ENCODE data around the gene CCNQ. TPM values are rescaled to one million over a fixed set of nuclear protein-coding genes. Genes with fewer than 3 reads are reported as not detected.
A peak's percentile ranks its signal among the peaks of the same experiment; 100 is the strongest.

Gene CCNQ
- total RNA-seq, 2 experiments from 2014 or later, result 17.5 to 24.7 TPM

GRCh38 chrX:153623310-153624029, 24.5 kb upstream of the CCNQ start:
- H3K36me3 Mint-ChIP-seq, result no peaks in the 10 kb centered on the region
- DNase-seq, result no peak
- H3K27ac Mint-ChIP-seq, result no peak overlapping the region
- CTCF ChIA-PET, result interaction anchor here (0.8 kb wide), 1 partner anchor 14 kb away, joined by 3 read pairs; no protein-coding TSS in a partner anchor
- H3K4me1 Mint-ChIP-seq, result no peaks in the 10 kb centered on the region
- no peaks in the 10 kb centered on the region for H3K9me3 Mint-ChIP-seq (ENCODE audit: low read depth)
- no peak for ATAC-seq
- no peak overlapping the region for H3K4me3 Mint-ChIP-seq
- peaks cover 4% of the 10 kb centered on the region for H3K27me3 Mint-ChIP-seq

GRCh38 chrX:153622661-153623309, 23.8 kb upstream of the CCNQ start:
- Mint-ChIP-seq H3K27ac (no peak overlapping the region), H3K4me1 (no peaks in the 10 kb centered on the region), H3K27me3 (peaks cover 10% of the 10 kb centered on the region), H3K4me3 (no peak overlapping the region), H3K9me3 (ENCODE audit: low read depth) (no peaks in the 10 kb centered on the region), H3K36me3 (no peaks in the 10 kb centered on the region)
- DNase-seq (no peak), ATAC-seq (no peak)
- CTCF ChIA-PET, result no interaction called here

- H3K36me3 Mint-ChIP-seq, result no peaks in the 10 kb centered on the region
- H3K27me3 Mint-ChIP-seq, result peaks cover 16% of the 10 kb centered on the region
- H3K4me1 Mint-ChIP-seq, result no peaks in the 10 kb centered on the region
- H3K27ac Mint-ChIP-seq, result no peak overlapping the region
- no peak for ATAC-seq
- no peak overlapping the region for H3K4me3 Mint-ChIP-seq
- CTCF ChIA-PET, result no interaction called here
- H3K9me3 Mint-ChIP-seq (ENCODE audit: low read depth), result no peaks in the 10 kb centered on the region
- DNase-seq, result no peak
Measured at GRCh38 chrX:153621949-153622598, 23.1 kb upstream of the CCNQ start.

DNA sequence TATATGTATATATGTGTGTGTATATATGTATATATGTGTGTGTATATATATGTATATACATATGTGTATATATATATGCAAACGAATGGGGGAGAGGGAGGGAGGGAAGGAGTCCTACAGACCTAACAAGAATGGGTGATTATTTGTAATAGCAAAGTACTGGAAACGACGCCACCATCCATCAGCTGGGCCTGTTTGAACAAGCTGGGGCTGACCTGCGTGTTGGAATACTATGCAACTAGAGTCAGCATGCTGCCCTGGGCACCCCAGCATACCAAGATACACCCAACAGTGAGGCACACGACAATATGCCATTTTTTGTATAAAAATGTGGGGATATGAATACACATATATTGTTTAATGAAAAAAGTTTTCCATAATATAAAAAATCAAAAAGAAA, 21.6 kb upstream of the CCNQ start:
- Mint-ChIP-seq H3K4me3 (no peak overlapping the region), H3K27me3 (peaks cover 24% of the 10 kb centered on the region), H3K9me3 (ENCODE audit: low read depth) (no peaks in the 10 kb centered on the region), H3K36me3 (no peaks in the 10 kb centered on the region), H3K4me1 (no peaks in the 10 kb centered on the region), H3K27ac (no peak overlapping the region)
- no peak for DNase-seq
- no peak for ATAC-seq
- CTCF ChIA-PET, result no interaction called here

- CTCF ChIA-PET, result interaction anchor here (1.0 to 1.3 kb wide), 2 partner anchors 60 to 76 kb away, joined by 3 to 4 read pairs; no protein-coding TSS in a partner anchor
- Mint-ChIP-seq H3K27me3 (peaks cover 28% of the 10 kb centered on the region), H3K27ac (no peak overlapping the region), H3K36me3 (no peaks in the 10 kb centered on the region), H3K4me1 (peaks cover 2% of the 10 kb centered on the region), H3K9me3 (ENCODE audit: low read depth) (no peaks in the 10 kb centered on the region), H3K4me3 (no peak overlapping the region)
- DNase-seq, result no peak
- ATAC-seq, result no peak
Measured at GRCh38 chrX:153614818-153615217, 15.9 kb upstream of the CCNQ start.

DNA sequence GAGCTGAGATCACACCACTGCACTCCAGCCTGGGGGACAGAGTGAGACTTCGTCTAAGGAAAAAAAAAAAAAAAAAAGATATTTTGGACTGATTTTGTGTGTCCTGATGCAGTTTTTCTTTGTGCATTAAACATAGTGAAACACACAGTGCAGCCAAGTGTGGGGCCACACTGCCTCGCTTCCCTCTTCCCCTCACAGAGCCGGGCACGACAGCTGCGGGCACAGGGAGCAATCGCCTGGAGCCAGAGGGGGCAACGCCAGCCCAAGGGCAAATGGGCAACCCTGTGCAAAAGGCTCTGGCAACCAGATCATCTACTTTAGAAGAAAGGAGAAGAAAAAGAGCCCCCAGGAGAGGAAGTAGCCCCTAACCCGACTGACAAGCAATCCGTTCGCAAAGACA, 13.5 kb upstream of the CCNQ start:
- H3K27ac Mint-ChIP-seq, result no peak overlapping the region
- no peaks in the 10 kb centered on the region for H3K9me3 Mint-ChIP-seq (ENCODE audit: low read depth)
- CTCF ChIA-PET, result no interaction called here
- peaks cover 2% of the 10 kb centered on the region for H3K4me1 Mint-ChIP-seq
- peaks cover 23% of the 10 kb centered on the region for H3K27me3 Mint-ChIP-seq
- no peak for ATAC-seq
- H3K36me3 Mint-ChIP-seq, result no peaks in the 10 kb centered on the region
- DNase-seq, result no peak
- H3K4me3 Mint-ChIP-seq, result no peak overlapping the region

- DNase-seq (no peak), ATAC-seq (no peak)
- CTCF ChIA-PET, result interaction anchor here (1.2 kb wide), 1 partner anchor 54 kb away, joined by 3 read pairs; no protein-coding TSS in a partner anchor
- H3K36me3 Mint-ChIP-seq, result no peaks in the 10 kb centered on the region
- H3K27me3 Mint-ChIP-seq, result peaks cover 25% of the 10 kb centered on the region
- no peak overlapping the region for H3K27ac Mint-ChIP-seq
- H3K9me3 Mint-ChIP-seq (ENCODE audit: low read depth), result no peaks in the 10 kb centered on the region
- peaks cover 2% of the 10 kb centered on the region for H3K4me1 Mint-ChIP-seq
- H3K4me3 Mint-ChIP-seq, result no peak overlapping the region
Measured at GRCh38 chrX:153611298-153612095, 12.6 kb upstream of the CCNQ start.

DNA sequence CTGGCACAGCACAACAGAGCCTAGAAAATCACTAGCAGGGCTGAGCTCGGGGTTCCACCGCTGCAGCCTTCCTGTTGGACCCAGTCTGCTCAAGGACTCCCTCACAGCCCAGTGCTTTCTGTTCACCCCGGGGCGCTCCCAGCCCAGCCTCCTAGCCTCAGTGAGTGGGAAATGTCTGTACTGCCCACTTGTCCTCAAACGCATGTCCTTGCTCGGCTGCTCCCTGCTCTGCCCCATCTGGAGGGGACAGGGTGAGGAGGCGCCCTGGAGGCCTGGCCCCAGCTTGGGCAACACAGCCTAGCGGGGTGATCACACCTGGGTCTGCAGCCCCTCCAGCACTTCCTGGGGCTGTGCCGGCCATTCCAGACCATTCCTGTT, 11.9 kb upstream of the CCNQ start:
- H3K9me3 Mint-ChIP-seq (ENCODE audit: low read depth), result no peaks in the 10 kb centered on the region
- H3K36me3 Mint-ChIP-seq, result no peaks in the 10 kb centered on the region
- CTCF ChIA-PET, result interaction anchor here (1.2 kb wide), 1 partner anchor 55 kb away, joined by 3 read pairs; no protein-coding TSS in a partner anchor
- DNase-seq (no peak), ATAC-seq (no peak)
- peaks cover 2% of the 10 kb centered on the region for H3K4me1 Mint-ChIP-seq
- H3K4me3 Mint-ChIP-seq, result no peak overlapping the region
- H3K27me3 Mint-ChIP-seq, result peaks cover 19% of the 10 kb centered on the region
- H3K27ac Mint-ChIP-seq, result no peak overlapping the region

GRCh38 chrX:153609917-153610835, 11.2 kb upstream of the CCNQ start:
- Mint-ChIP-seq H3K4me3 (peak overlapping the region; percentile 60), H3K4me1 (peaks cover 2% of the 10 kb centered on the region), H3K27me3 (peaks cover 15% of the 10 kb centered on the region), H3K36me3 (no peaks in the 10 kb centered on the region), H3K27ac (no peak overlapping the region), H3K9me3 (ENCODE audit: low read depth) (no peaks in the 10 kb centered on the region)
- ATAC-seq (peak; percentile 93), DNase-seq (peak; percentile 73)
- CTCF ChIA-PET, result interaction anchor here (0.6 to 1.9 kb wide), 7 partner anchors 10 to 60 kb away, joined by 3 to 20 read pairs (median 4); no protein-coding TSS in a partner anchor

DNA sequence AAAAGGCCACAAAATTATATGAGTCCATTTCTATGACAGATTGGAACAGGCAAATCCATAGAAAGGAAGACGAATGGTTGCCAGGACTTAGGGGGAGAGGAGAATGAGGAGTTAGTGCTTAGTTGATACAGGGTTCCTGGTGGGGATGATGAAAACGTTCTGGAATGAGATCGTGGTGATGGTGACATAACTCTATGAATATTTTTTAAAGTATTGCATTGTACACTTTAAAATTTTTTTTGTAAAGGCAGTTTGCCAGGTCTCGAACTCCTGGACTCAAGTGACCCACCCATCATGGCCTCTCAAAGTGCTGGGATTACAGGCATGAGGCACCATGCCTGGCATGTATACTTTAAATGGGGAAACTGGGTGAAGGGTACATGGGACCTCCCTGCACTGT, 9.9 kb upstream of the CCNQ start:
- Mint-ChIP-seq H3K9me3 (ENCODE audit: low read depth) (no peaks in the 10 kb centered on the region), H3K27me3 (peaks cover 15% of the 10 kb centered on the region), H3K27ac (no peak overlapping the region), H3K36me3 (no peaks in the 10 kb centered on the region), H3K4me3 (no peak overlapping the region), H3K4me1 (peaks cover 2% of the 10 kb centered on the region)
- ATAC-seq, result no peak
- DNase-seq, result no peak
- CTCF ChIA-PET, result interaction anchor here (1.0 to 1.9 kb wide), 5 partner anchors 8 to 61 kb away, joined by 3 to 20 read pairs (median 6); no protein-coding TSS in a partner anchor

GRCh38 chrX:153608376-153608775, 9.4 kb upstream of the CCNQ start:
- Mint-ChIP-seq H3K27ac (no peak overlapping the region), H3K27me3 (peaks cover 15% of the 10 kb centered on the region), H3K4me1 (peaks cover 2% of the 10 kb centered on the region), H3K9me3 (ENCODE audit: low read depth) (no peaks in the 10 kb centered on the region), H3K36me3 (no peaks in the 10 kb centered on the region), H3K4me3 (no peak overlapping the region)
- DNase-seq (no peak), ATAC-seq (no peak)
- CTCF ChIA-PET, result interaction anchor here (0.7 kb wide), 1 partner anchor 1310 kb away, joined by 3 read pairs; no protein-coding TSS in a partner anchor

DNA sequence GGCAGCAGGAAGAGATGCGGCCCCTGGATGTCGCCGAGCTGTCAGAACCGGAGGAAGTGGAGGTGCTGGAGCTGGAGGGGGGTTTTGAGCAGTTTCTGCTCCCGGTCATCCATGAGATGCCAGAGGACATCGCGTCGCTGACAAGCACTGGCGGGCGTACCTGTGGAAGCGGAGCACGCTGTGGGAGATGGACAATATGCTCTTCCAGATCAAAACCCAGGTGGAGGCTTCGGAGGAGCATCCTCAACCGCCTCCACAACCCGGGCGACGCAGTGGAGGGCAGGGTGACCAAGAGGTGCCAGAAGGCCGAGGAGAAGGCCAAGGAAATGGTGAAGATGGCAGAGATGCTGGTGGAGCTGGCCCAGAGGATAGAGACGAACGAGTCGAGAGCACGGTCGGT, 7.6 kb upstream of the CCNQ start:
- no peaks in the 10 kb centered on the region for H3K9me3 Mint-ChIP-seq (ENCODE audit: low read depth)
- CTCF ChIA-PET, result no interaction called here
- peaks cover 2% of the 10 kb centered on the region for H3K4me1 Mint-ChIP-seq
- ATAC-seq (no peak), DNase-seq (no peak)
- H3K27me3 Mint-ChIP-seq, result peaks cover 15% of the 10 kb centered on the region
- H3K4me3 Mint-ChIP-seq, result no peak overlapping the region
- H3K27ac Mint-ChIP-seq, result no peak overlapping the region
- no peaks in the 10 kb centered on the region for H3K36me3 Mint-ChIP-seq

Data from activated CD8-positive, alpha-beta memory T cell treated with anti-CD3 and anti-CD28 coated beads, Interleukin-2, amount 10 ng/mL, durations not matched to agents 7 days and 5 days (primary cell).